GM23338 (cell line): Measurements from ENCODE around the gene TFAM. TPM values are rescaled to one million over a fixed set of nuclear protein-coding genes. Genes with fewer than 3 reads are reported as not detected.

Experiments used
- ATAC-seq: fragments of 200-7000 bp; cut with Tn5 transposase; 3 replicates; pipeline ENCODE4 v1.9.1; 2020
- DNase-seq: peaks from one replicate; pipeline ENCODE4 v3.0.0-alpha.2; 2015; ENCODE audit warnings: low spot score
- H2AFZ ChIP-seq: fragments of 200-600 bp; sonication (generic); 2 replicates; pipeline ENCODE4 v1.8.0; 2016; ENCODE audit warnings: antibody characterized with exemption, mild to moderate bottlenecking, moderate library complexity
- H3F3A ChIP-seq: fragments of 200-600 bp; sonication (generic); replicated peaks from 2 replicates; pipeline ENCODE4 v1.8.0; 2017; ENCODE audit warnings: antibody characterized with exemption, mixed run types, low read depth
- H3K27ac ChIP-seq: fragments of 200-600 bp; sonication (generic); 2 replicates; pipeline ENCODE4 v1.6.1; 2016; ENCODE audit warnings: low read depth
- H3K27me3 ChIP-seq: fragments of 200-600 bp; sonication (generic); 2 replicates; pipeline ENCODE4 v1.8.0; 2016; ENCODE audit warnings: mild to moderate bottlenecking, mixed run types, moderate library complexity; ENCODE audit not compliant: insufficient read depth
- H3K36me3 ChIP-seq: fragments of 200-600 bp; sonication (generic); 2 replicates; pipeline ENCODE4 v1.8.0; 2016; ENCODE audit warnings: mild to moderate bottlenecking; ENCODE audit not compliant: insufficient read depth
- H3K4me1 ChIP-seq: fragments of 200-600 bp; sonication (generic); 2 replicates; pipeline ENCODE4 v1.8.0; 2016; ENCODE audit warnings: mild to moderate bottlenecking, moderate library complexity; ENCODE audit not compliant: insufficient read depth
- H3K4me2 ChIP-seq: fragments of 200-600 bp; sonication (generic); 2 replicates; pipeline ENCODE4 v1.7.1; 2017; ENCODE audit warnings: mixed run types
- H3K4me3 ChIP-seq: fragments of 200-600 bp; sonication (generic); 2 replicates; pipeline ENCODE4 v1.6.1; 2016; ENCODE audit warnings: mixed run types
- H3K79me2 ChIP-seq: fragments of 200-600 bp; sonication (generic); replicated peaks from 2 replicates; pipeline ENCODE4 v1.8.0; 2017; ENCODE audit warnings: mild to moderate bottlenecking; ENCODE audit not compliant: insufficient read depth
- H3K9me2 ChIP-seq: fragments of 200-600 bp; sonication (generic); 2 replicates; pipeline ENCODE4 v1.8.0; 2017; ENCODE audit not compliant: insufficient read depth
- H4K20me1 ChIP-seq: fragments of 200-600 bp; sonication (generic); replicated peaks from 2 replicates; pipeline ENCODE4 v1.8.0; 2017; ENCODE audit warnings: mild to moderate bottlenecking; ENCODE audit not compliant: insufficient read depth
- H3K27ac Mint-ChIP-seq: 2 replicates; pipeline ENCODE4 v1.8.0; 2020; ENCODE audit warnings: inconsistent platforms, mild to moderate bottlenecking, moderate library complexity, mixed read lengths
- H3K27me3 Mint-ChIP-seq: 3 replicates; pipeline ENCODE4 v1.8.0; 2022; ENCODE audit warnings: low read depth, mild to moderate bottlenecking, moderate library complexity, mixed read lengths, inconsistent platforms; ENCODE audit not compliant: insufficient read depth, poor library complexity
- H3K36me3 Mint-ChIP-seq: 3 replicates; pipeline ENCODE4 v1.8.0; 2021; ENCODE audit warnings: low read depth, mild to moderate bottlenecking, inconsistent platforms, moderate library complexity, mixed read lengths
- H3K4me1 Mint-ChIP-seq: 3 replicates; pipeline ENCODE4 v1.8.0; 2020; ENCODE audit warnings: mild to moderate bottlenecking, inconsistent platforms, mixed read lengths
- H3K4me3 Mint-ChIP-seq: 3 replicates; pipeline ENCODE4 v1.8.0; 2021; ENCODE audit warnings: moderate library complexity, mild to moderate bottlenecking, inconsistent platforms, mixed read lengths
- H3K9me3 Mint-ChIP-seq: 3 replicates; pipeline ENCODE4 v1.8.0; 2020; ENCODE audit warnings: moderate library complexity, mild to moderate bottlenecking, inconsistent platforms, mixed read lengths
- CTCF ChIP-seq, 2 experiments: fragments of 200-600 bp in 1 of 2; sonication (generic) in 1 of 2; conservative IDR thresholded peaks; 2 replicates each; pipeline versions ENCODE4 v1.5.1 to v1.6.1; 2016 to 2017; ENCODE audit warnings: antibody characterized with exemption in 2 of 2, low read depth in 2 of 2, mild to moderate bottlenecking in 2 of 2, moderate library complexity in 1 of 2
- ETS1 ChIP-seq: IDR thresholded peaks from 2 replicates; pipeline ENCODE4 v1.6.1; 2016; ENCODE audit warnings: antibody characterized with exemption
- EZH2 ChIP-seq: fragments of 200-600 bp; sonication (generic); IDR thresholded peaks from one replicate; pipeline ENCODE4 v1.8.0; 2017; ENCODE audit warnings: antibody characterized with exemption, mild to moderate bottlenecking, low read depth; ENCODE audit not compliant: unreplicated experiment
- EZH2phosphoT487 ChIP-seq: fragments of 200-600 bp; sonication (generic); IDR thresholded peaks from one replicate; pipeline ENCODE4 v1.8.1; 2018; ENCODE audit warnings: antibody characterized with exemption; ENCODE audit not compliant: unreplicated experiment
- JUNB ChIP-seq: IDR thresholded peaks from one replicate; pipeline ENCODE4 v1.6.1; 2016; ENCODE audit warnings: antibody characterized with exemption; ENCODE audit not compliant: unreplicated experiment
- POLR2AphosphoS5 ChIP-seq: IDR thresholded peaks from 2 replicates; pipeline ENCODE4 v1.6.1; 2016; ENCODE audit warnings: antibody characterized with exemption, low read depth
- REST ChIP-seq: IDR thresholded peaks from one replicate; pipeline ENCODE4 v1.6.1; 2018; ENCODE audit warnings: antibody characterized with exemption; ENCODE audit not compliant: unreplicated experiment
- STAT1 ChIP-seq: IDR thresholded peaks from one replicate; pipeline ENCODE4 v1.6.1; 2016; ENCODE audit warnings: antibody characterized with exemption; ENCODE audit not compliant: unreplicated experiment
- polyA plus RNA-seq: library from polyadenylated mRNA; unstranded; fragments of >200 nt; fragmentation: Nextera tagmentation; extraction: Ambion mirVana; gene quantifications from 2 replicates; pipeline ENCODE4 v1.2.1, GENCODE V29; 2016
- total RNA-seq: library from RNA; depleted of rRNA; stranded (reverse); fragments of >200 nt; shearing (Covaris generic); gene quantifications from 2 replicates; pipeline ENCODE4 v1.2.3, GENCODE V29; 2014

Gene TFAM
- total and polyA plus RNA-seq, 2 experiments from 2014 or later = 54.2 to 156 TPM

GRCh38 chr10:58438340-58438871 lies 53.2 kb downstream of the TFAM start:
- ATAC-seq = no peak
- Histone ChIP-seq H3K4me3 (no peak overlapping the region), H3K36me3 (no peaks in the 10 kb centered on the region), H3K4me1 (peaks cover 8% of the 10 kb centered on the region; the same call in 1 of the 2 replicates), H3K79me2 (no peaks in the 10 kb centered on the region), H3K27ac (no peak overlapping the region), H4K20me1 (no peaks in the 10 kb centered on the region), H3K27me3 (no peaks in the 10 kb centered on the region), H3F3A (no peaks in the 10 kb centered on the region), H3K9me2 (no peaks in the 10 kb centered on the region), H2AFZ (no peak overlapping the region), H3K4me2 (no peak overlapping the region)
- DNase-seq = no peak
- Mint-ChIP-seq H3K9me3 (peaks cover 9% of the 10 kb centered on the region), H3K4me1 (peaks cover 13% of the 10 kb centered on the region), H3K27me3 (peaks cover 2% of the 10 kb centered on the region), H3K4me3 (no peak overlapping the region), H3K27ac (no peak overlapping the region), H3K36me3 (no peaks in the 10 kb centered on the region)
- TF ChIP-seq STAT1 (no peak), CTCF (conservative IDR thresholded peaks at IDR 0.05; ENCODE audit: low read depth in 2 of 2) (no peak), EZH2phosphoT487 (no peak), POLR2AphosphoS5 (no peak), EZH2 (no peak), ETS1 (no peak)

- H3K27me3 Mint-ChIP-seq = peaks cover 2% of the 10 kb centered on the region
- Histone ChIP-seq H3K4me2 (no peak overlapping the region), H3K27me3 (no peaks in the 10 kb centered on the region), H3K4me3 (no peak overlapping the region), H3K4me1 (peaks cover 8% of the 10 kb centered on the region; the same call in 1 of the 2 replicates), H2AFZ (no peak overlapping the region), H3K9me2 (no peaks in the 10 kb centered on the region), H3F3A (no peaks in the 10 kb centered on the region), H3K36me3 (no peaks in the 10 kb centered on the region), H3K27ac (no peak overlapping the region), H4K20me1 (no peaks in the 10 kb centered on the region), H3K79me2 (no peaks in the 10 kb centered on the region)
- H3K4me3 Mint-ChIP-seq = no peak overlapping the region
- H3K27ac Mint-ChIP-seq = no peak overlapping the region
- H3K36me3 Mint-ChIP-seq = no peaks in the 10 kb centered on the region
- ATAC-seq (no peak), DNase-seq (no peak)
- H3K4me1 Mint-ChIP-seq = peaks cover 13% of the 10 kb centered on the region
- TF ChIP-seq REST (no peak), JUNB (no peak), EZH2phosphoT487 (no peak)
- peaks cover 9% of the 10 kb centered on the region for H3K9me3 Mint-ChIP-seq
Observed at GRCh38 chr10:58438986-58439385, 53.8 kb downstream of the TFAM start.
